PC-3 (cell line): ENCODE data around the gene TMEM229B.

Experiments
- CTCF ChIP-seq: fragments of 300-600 bp; sonication (generic); conservative IDR thresholded peaks from 2 replicates; pipeline ENCODE4 v1.5.1; 2017; ENCODE audit warnings: antibody characterized with exemption, low read depth, mild to moderate bottlenecking, low read length
- EZH2 ChIP-seq: fragments of 300-600 bp; sonication (generic); IDR thresholded peaks from one replicate; pipeline ENCODE4 v1.6.1; 2017; ENCODE audit warnings: antibody characterized with exemption, mild to moderate bottlenecking, low read length; ENCODE audit not compliant: unreplicated experiment
- EZH2phosphoT487 ChIP-seq: fragments of 300-600 bp; sonication (generic); IDR thresholded peaks from 2 replicates; pipeline ENCODE4 v1.6.1; 2018; ENCODE audit warnings: mild to moderate bottlenecking, antibody characterized with exemption, low read length, borderline replicate concordance

- TF ChIP-seq CTCF (no peak), EZH2 (no peak), EZH2phosphoT487 (no peak)
Observed at GRCh38 chr14:67482231-67483164, 6.0 kb downstream of the TMEM229B start.
